Left lung (tissue), 10 donors: ENCODE results near the gene AJM1. TPM values are rescaled to one million over a fixed set of nuclear protein-coding genes. Genes with fewer than 3 reads are reported as not detected.
A peak's percentile ranks its signal among the peaks of the same experiment; 100 is the strongest.

Experiments used
- ATAC-seq: fragments of 200-7000 bp; cut with Tn5 transposase; one replicate; pipeline ENCODE4 v1.9.1; 2020; ENCODE audit warnings: moderate library complexity
- DNase-seq, 4 donors: peaks; one replicate each; pipeline ENCODE4 v3.0.0-alpha.2; 2013 to 2020
- H3K27ac ChIP-seq, 2 donors: fragments of 200-600 bp; sonication (generic) in 1 of 2; one replicate each; pipeline versions ENCODE4 v1.5.0 to v1.8.0; 2020 to 2021
- H3K27me3 ChIP-seq, 2 donors: fragments of 200-600 bp; sonication (generic) in 1 of 2; one replicate each; pipeline versions ENCODE4 v1.5.0 to v1.8.0; 2020 to 2021
- H3K36me3 ChIP-seq, 2 donors: fragments of 200-600 bp; sonication (generic) in 1 of 2; one replicate each; pipeline versions ENCODE4 v1.5.0 to v1.8.0; 2020 to 2021
- H3K4me1 ChIP-seq, 2 donors: fragments of 200-600 bp; one replicate each; pipeline ENCODE4 v1.8.0; 2021
- H3K4me3 ChIP-seq, 2 donors: fragments of 200-600 bp; sonication (generic) in 1 of 2; one replicate each; pipeline versions ENCODE4 v1.5.0 to v1.8.0; 2020 to 2021; ENCODE audit warnings: mild to moderate bottlenecking in 1 of 2
- H3K9me3 ChIP-seq, 2 donors: fragments of 200-600 bp; sonication (generic) in 1 of 2; one replicate each; pipeline versions ENCODE4 v1.5.0 to v1.8.0; 2020 to 2021
- CTCF ChIP-seq, 2 donors: fragments of 200-600 bp; sonication (generic) in 1 of 2; IDR thresholded peaks; one replicate each; pipeline versions ENCODE4 v1.5.0 to v1.8.0; 2021; ENCODE audit warnings: antibody characterized with exemption in 2 of 2
- intact Hi-C, 2 donors: fragments of 100-400 bp; cut with DNase I; formaldehyde crosslinking; loops; one replicate each; pipeline versions ENCODE4 v1.11.2 to v1.14.2; 2022
- polyA plus RNA-seq, 6 donors: library from polyadenylated mRNA; unstranded; fragments of 120-200 nt; gene quantifications; one replicate each; pipeline ENCODE4 v1.2.1, GENCODE V29; 2013; ENCODE audit not compliant: insufficient read length in 6 of 6
- total RNA-seq, 2 donors: library from RNA; stranded (reverse); fragmentation: NEBNext Ultra II Directional; extraction: Animal tissue kit (Norgen Biotek cat#: 25700); gene quantifications; one replicate each; pipeline ENCODE4 v1.2.1, GENCODE V29; 2021
- donor health status: DM: no; HTN: yes; CAD: no.
- donor health status: DM: no; HTN: no; CAD: no.

Gene AJM1
- total and polyA plus RNA-seq, 8 donors, result 0.59 to 2.6 (median 1.2) TPM

GRCh38 chr9:136821826-136822544 lies 20.3 kb upstream of the AJM1 start:
- Histone ChIP-seq H3K9me3 (no peaks in the 10 kb centered on the region), H3K36me3 (peaks cover 0 to 49% of the 10 kb centered on the region in 2 donors), H3K4me3 (no peak overlapping the region), H3K27ac (no peak overlapping the region), H3K4me1 (peaks cover 0 to 17% of the 10 kb centered on the region in 2 donors), H3K27me3 (peaks cover 0 to 7% of the 10 kb centered on the region in 2 donors)
- no peak for TF ChIP-seq CTCF (IDR thresholded peaks at IDR 0.05)
- intact Hi-C loops, result no loop called here
- peak in 1 of 4 donors; percentile 61 for DNase-seq
- no peak for ATAC-seq

- Histone ChIP-seq H3K36me3 (peaks cover 0 to 56% of the 10 kb centered on the region in 2 donors), H3K27me3 (peaks cover 0 to 7% of the 10 kb centered on the region in 2 donors), H3K9me3 (no peaks in the 10 kb centered on the region), H3K4me3 (no peak overlapping the region), H3K4me1 (peaks cover 0 to 17% of the 10 kb centered on the region in 2 donors), H3K27ac (no peak overlapping the region)
- no peak for ATAC-seq
- no peak for TF ChIP-seq CTCF (IDR thresholded peaks at IDR 0.05)
- intact Hi-C loops, result no loop called here
- peak in 1 of 4 donors; percentile 61 for DNase-seq
Observed at GRCh38 chr9:136823136-136824046, 18.9 kb upstream of the AJM1 start.

GRCh38 chr9:136824496-136825225 lies 17.6 kb upstream of the AJM1 start:
- Histone ChIP-seq H3K4me3 (no peak overlapping the region), H3K27ac (no peak overlapping the region), H3K4me1 (peaks cover 0 to 17% of the 10 kb centered on the region in 2 donors), H3K27me3 (peaks cover 0 to 7% of the 10 kb centered on the region in 2 donors), H3K36me3 (peaks cover 0 to 68% of the 10 kb centered on the region in 2 donors), H3K9me3 (no peaks in the 10 kb centered on the region)
- ATAC-seq (no peak), DNase-seq (peak in 1 of 4 donors; percentile 61)
- TF ChIP-seq CTCF (IDR thresholded peaks at IDR 0.05), result no peak
- intact Hi-C loops, result no loop called here

GRCh38 chr9:136825295-136826187 lies 16.7 kb upstream of the AJM1 start:
- H3K9me3 ChIP-seq, result no peaks in the 10 kb centered on the region
- H3K4me1 ChIP-seq, result peaks cover 0 to 16% of the 10 kb centered on the region in 2 donors
- TF ChIP-seq CTCF (IDR thresholded peaks at IDR 0.05), result no peak
- H3K27ac ChIP-seq, result no peak overlapping the region
- DNase-seq (peak in 1 of 4 donors; percentile 72), ATAC-seq (no peak)
- H3K27me3 ChIP-seq, result peaks cover 0 to 7% of the 10 kb centered on the region in 2 donors
- H3K36me3 ChIP-seq, result peaks cover 0 to 77% of the 10 kb centered on the region in 2 donors
- intact Hi-C loops, result no loop called here
- H3K4me3 ChIP-seq, result no peak overlapping the region
